ENCODE measurements around the gene RTN4RL1. TPM values are rescaled to one million over a fixed set of nuclear protein-coding genes. Genes with fewer than 3 reads are reported as not detected.

Gene RTN4RL1
- total RNA-seq, 1 experiment from 2014 or later = 0.22 TPM

DNA sequence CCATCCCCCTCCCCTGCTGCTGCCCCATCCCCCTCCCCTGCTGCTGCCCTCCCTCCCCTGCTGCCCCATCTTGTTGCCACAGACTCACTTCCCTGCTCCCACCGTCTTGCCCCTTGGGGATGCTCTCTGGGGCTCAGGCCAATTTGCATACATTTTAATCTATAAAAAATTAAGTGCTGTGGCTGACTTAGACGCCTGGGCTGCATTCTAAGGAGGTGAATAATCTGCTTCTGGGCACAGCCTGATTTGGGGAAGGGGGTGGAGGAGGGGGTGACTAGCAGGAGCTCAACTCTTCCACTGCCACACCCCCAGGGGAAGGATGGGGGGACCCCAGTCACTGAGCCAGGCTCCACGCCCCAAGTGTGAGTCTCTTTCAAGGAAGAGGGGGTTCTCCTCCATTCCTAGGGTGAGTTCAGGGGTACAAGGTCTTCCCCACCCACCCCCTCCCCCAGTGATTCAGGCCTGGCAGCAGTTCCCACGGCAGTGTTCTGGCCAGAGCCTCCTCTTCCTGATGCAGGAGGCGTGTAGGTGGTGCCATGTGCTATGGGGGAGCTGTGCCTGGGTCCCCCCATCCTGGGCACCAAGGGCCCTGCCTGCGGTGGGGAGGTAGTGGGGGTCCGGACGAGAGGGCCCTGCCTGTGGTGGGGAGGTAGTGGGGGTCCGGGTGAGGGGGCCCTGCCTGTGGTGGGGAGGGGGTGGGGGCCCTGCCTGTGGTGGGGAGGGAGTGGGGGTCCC is 9.8 kb upstream of the RTN4RL1 start:
- Histone ChIP-seq H4K91ac (ENCODE audit: insufficient read length, low read depth, low read length) (no peak overlapping the region), H3K9ac (ENCODE audit: extremely low read depth, insufficient read length, low read length) (no peak overlapping the region), H2BK120ac (ENCODE audit: low read depth, low read length, poor library complexity, severe bottlenecking) (no peak overlapping the region), H4K8ac (replicated peaks; ENCODE audit: insufficient read length, low read depth, low read length) (no peak overlapping the region), H3K23me2 (ENCODE audit: insufficient read length, low read depth, low read length, poor library complexity, severe bottlenecking) (no peaks in the 10 kb centered on the region), H2AK5ac (ENCODE audit: insufficient read length, low read length) (no peak overlapping the region), H3K9me3 (ENCODE audit: control insufficient read depth, low read depth, low read length) (no peaks in the 10 kb centered on the region), H3K4ac (ENCODE audit: low read depth, low read length) (no peak overlapping the region), H2BK20ac (ENCODE audit: low read depth, low read length, poor library complexity, severe bottlenecking) (no peak overlapping the region), H2BK12ac (ENCODE audit: insufficient read length, low read depth, low read length) (no peak overlapping the region), H3K14ac (ENCODE audit: insufficient read depth, low read length) (no peak overlapping the region), H3K79me1 (ENCODE audit: insufficient read depth, low read depth, low read length, poor library complexity, severe bottlenecking) (no peaks in the 10 kb centered on the region), H3K4me1 (ENCODE audit: insufficient read depth, low read length) (no peaks in the 10 kb centered on the region), H2BK15ac (ENCODE audit: low read depth, low read length) (no peak overlapping the region), H3K23ac (ENCODE audit: insufficient read length, low read depth, low read length) (no peak overlapping the region), H3K4me2 (ENCODE audit: insufficient read depth, insufficient read length, low read length) (no peak overlapping the region), H3K27me3 (ENCODE audit: insufficient read depth, low read length) (no peaks in the 10 kb centered on the region), H3T11ph (ENCODE audit: low read length) (no peak overlapping the region), H2BK5ac (ENCODE audit: insufficient read length, low read length) (no peak overlapping the region), H4K5ac (ENCODE audit: insufficient read length, low read depth, low read length) (no peak overlapping the region), H3K18ac (ENCODE audit: insufficient read length, low read depth, low read length) (no peak overlapping the region), H3K56ac (ENCODE audit: insufficient read length, low read depth, low read length) (no peak overlapping the region), H3K79me2 (ENCODE audit: insufficient read depth, low read length) (no peaks in the 10 kb centered on the region), H4K20me1 (ENCODE audit: control insufficient read depth, insufficient read depth, insufficient read length) (no peaks in the 10 kb centered on the region), H2AFZ (ENCODE audit: low read length) (no peak overlapping the region), H3K27ac (ENCODE audit: insufficient read length, low read depth, low read length) (no peak overlapping the region)
- Mint-ChIP-seq H3K27ac (no peak overlapping the region), H3K36me3 (ENCODE audit: insufficient read depth in 1 of 3, low read depth in 3 of 3) (peaks cover 0 to 13% (median 11%) of the 10 kb centered on the region in 3 experiments; a peak in 6 of 7 replicates), H3K27me3 (ENCODE audit: low read depth) (no peaks in the 10 kb centered on the region; the same call in 1 of the 2 replicates), H3K4me3 (no peak overlapping the region), H3K4me1 (peaks cover 6 to 28% of the 10 kb centered on the region in 2 experiments), H3K9me3 (no peaks in the 10 kb centered on the region; a peak in 1 of 5 replicates)
- TF ChIP-seq, protein P1, sequence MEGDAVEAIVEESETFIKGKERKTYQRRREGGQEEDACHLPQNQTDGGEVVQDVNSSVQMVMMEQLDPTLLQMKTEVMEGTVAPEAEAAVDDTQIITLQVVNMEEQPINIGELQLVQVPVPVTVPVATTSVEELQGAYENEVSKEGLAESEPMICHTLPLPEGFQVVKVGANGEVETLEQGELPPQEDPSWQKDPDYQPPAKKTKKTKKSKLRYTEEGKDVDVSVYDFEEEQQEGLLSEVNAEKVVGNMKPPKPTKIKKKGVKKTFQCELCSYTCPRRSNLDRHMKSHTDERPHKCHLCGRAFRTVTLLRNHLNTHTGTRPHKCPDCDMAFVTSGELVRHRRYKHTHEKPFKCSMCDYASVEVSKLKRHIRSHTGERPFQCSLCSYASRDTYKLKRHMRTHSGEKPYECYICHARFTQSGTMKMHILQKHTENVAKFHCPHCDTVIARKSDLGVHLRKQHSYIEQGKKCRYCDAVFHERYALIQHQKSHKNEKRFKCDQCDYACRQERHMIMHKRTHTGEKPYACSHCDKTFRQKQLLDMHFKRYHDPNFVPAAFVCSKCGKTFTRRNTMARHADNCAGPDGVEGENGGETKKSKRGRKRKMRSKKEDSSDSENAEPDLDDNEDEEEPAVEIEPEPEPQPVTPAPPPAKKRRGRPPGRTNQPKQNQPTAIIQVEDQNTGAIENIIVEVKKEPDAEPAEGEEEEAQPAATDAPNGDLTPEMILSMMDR (conservative IDR thresholded peaks at IDR 0.05) = no peak
- no peak for DNase-seq
- no CpG with 5 or more reads among the region's 9 CpGs for WGBS (ENCODE audit: extremely low coverage, insufficient read length, low lambda C conversion rate)

All from H9 (cell line).